CD4-positive, alpha-beta T cell treated with Interleukin-6 at 100 ng/mL for 8 hours (primary cell): ENCODE measurements around the gene OVOL2.
A peak's percentile ranks its signal among the peaks of the same experiment; 100 is the strongest.

Experiments used
- DNase-seq: peaks from one replicate; pipeline ENCODE4 v3.0.0-alpha.2; 2020; ENCODE audit warnings: mixed read lengths, low spot score

Gene OVOL2

DNA sequence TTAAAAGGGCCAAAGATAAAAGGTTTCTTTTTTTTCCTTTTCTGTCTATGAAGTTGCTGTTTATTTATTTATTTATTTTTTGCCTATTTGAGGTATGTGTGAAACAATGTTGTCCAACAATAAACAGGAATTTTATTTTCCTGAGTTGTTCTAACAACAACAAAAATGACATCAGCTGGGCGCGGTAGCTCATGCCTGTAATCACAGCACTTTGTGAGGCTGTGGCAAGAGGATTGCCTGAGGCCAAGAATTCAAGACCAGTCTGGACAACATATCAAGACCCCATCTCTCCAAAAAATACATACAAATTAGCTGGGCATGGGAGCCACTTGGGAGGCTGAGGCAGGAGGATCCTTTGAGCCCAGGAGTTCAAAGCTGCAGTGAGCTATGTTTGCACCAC is 44.8 kb downstream of the OVOL2 start:
- no peak for DNase-seq

DNA sequence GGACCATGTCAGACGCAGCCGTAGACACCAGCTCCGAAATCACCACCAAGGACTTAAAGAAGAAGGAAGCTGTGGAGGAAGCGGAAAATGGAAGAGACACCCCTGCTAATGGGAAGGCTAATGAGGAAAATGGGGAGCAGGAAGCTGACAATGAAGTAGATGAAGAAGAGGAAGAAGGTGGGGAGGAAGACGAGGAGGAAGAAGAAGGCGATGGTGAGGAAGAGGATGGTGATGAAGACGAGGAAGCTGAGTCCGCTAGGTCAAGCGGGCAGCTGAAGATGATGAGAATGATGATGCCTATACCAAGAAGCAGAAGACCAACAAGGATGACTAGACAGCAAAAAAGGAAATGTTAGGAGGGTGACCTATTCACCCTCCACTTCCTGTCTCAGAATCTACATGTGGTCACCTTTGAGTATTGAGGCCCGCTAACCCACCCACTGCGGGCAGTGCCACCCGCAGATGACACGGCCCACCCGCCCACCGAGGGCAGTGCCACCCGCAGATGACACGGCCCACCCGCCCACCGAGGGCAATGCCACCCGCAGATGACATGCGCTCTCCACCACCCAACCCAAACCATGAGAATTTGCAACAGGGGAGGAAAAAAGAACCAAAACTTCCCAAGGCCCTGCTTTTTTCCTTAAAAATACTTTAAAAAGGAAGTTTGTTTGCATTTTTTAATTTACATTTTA is 45.6 kb downstream of the OVOL2 start:
- DNase-seq: no peak

DNA sequence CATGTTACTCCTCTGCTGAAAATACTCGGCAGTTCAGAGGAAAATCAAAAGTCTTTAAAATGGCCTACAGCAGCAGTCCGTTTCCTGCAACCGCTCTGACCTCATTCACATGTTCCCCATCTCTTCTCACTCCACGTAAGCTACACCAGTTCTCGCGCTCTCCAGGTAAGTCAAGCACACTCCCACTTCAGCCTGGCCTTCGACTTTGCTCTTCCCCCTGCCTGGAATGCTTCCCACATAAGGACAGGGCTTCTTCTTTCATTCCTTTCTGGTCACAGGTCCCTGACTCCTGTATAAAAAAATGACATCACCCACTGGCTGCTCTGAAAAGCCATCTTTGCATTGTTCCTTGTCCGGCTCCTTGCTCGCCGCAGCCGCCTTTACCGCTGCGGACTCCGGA is 46.2 kb downstream of the OVOL2 start:
- no peak for DNase-seq

- DNase-seq: no peak
Observed at GRCh38 chr20:18009116-18009515, 48.6 kb downstream of the OVOL2 start.

- DNase-seq: no peak
Observed at GRCh38 chr20:18007534-18008292, 50.0 kb downstream of the OVOL2 start.

GRCh38 chr20:18006684-18007083 is 51.0 kb downstream of the OVOL2 start:
- no peak for DNase-seq

GRCh38 chr20:18005990-18006364 is 51.7 kb downstream of the OVOL2 start:
- no peak for DNase-seq

- DNase-seq: no peak
Observed at GRCh38 chr20:18005170-18005989, 52.3 kb downstream of the OVOL2 start.

DNA sequence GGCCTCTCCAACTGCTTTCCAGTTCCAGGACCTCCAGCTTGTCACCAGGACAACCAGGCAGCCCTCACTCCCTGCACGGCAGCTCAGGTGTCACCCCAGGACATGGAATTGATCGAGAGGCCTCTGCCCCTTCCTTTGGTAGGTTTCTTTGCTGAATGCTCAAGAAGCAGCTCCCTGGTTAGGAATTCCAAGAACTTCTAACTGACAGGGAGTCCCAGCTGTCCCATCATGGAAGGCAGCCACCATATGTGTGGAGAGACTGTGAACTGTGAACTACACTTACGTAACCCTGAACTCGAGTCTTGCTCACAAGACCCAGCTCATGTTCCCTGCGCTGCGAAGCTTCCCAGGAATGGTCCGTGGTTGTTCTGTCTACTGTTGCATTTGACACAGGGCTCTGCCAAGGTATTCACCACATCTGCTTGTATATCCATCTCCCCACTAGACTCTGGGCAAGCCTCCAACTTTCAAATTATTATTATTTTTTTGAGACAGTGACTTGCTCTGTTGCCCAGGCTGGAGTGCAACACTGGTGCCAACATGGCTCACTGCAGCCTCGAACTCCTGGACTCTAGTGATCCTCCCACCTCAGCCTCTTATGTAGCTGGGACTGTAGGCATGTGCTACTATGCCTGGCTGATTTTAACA is 53.2 kb downstream of the OVOL2 start:
- DNase-seq: no peak

DNA sequence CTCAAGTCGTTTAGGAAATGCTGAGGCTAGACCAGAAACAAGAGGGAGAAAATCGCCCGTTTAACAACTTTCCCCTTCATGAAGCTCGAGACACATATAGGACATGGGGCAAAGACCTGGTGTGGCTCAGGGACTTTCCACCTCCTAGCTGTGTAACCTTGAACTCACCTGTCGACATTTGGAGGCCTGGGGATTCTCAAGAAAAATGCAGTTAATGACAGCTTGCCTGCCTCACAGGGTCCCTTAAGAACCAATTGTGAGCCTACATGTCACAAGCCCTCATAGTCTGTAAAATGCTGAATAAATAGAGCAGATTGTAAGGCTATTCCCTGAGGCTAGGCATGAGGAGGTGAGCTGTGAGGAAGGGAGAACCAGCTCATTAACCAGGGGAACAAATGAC is 53.8 kb downstream of the OVOL2 start:
- no peak for DNase-seq

- no peak for DNase-seq
Observed at GRCh38 chr20:18001131-18001921, 56.4 kb downstream of the OVOL2 start.

DNA sequence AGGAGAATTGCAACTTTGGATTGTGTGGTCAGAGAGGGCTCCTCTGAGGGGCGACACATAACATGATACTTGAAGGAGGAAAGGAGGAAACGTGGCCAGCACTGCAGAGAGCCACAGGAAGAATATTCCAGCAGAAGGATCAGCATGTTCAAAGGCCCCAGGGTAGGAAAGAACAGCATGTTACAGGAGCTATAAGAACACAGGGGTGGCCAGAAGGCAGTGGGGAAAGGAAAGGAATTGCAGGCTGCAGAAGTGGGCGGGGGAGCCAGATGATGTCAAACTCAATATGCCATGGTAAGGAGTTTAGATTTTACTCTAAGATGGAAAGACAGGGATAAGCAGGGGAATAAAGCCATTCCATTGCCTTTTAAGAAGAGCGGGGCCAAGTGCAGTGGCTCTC is 58.1 kb downstream of the OVOL2 start:
- DNase-seq: no peak

DNA sequence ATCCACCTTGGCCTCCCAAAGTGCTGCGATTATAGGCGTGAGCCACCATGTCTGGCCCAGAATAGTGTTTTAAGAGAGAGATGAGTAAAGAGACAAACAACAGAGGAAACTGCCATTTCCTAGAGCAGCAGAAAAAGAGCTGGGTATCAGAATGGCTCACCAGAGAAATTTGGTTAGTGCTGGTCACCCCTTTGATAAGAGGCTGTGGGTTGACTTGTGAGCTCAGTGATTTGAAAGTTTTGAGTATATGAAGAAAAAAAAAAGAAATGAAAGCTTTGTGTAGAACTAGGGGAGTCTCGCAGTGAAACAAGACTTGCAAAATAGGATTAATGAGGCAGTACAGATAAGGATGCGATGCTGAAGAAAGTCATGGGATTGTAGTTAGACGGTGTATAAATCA is 59.3 kb downstream of the OVOL2 start:
- no peak for DNase-seq

GRCh38 chr20:17995967-17996819 is 61.5 kb downstream of the OVOL2 start:
- peak; percentile 54 for DNase-seq

DNA sequence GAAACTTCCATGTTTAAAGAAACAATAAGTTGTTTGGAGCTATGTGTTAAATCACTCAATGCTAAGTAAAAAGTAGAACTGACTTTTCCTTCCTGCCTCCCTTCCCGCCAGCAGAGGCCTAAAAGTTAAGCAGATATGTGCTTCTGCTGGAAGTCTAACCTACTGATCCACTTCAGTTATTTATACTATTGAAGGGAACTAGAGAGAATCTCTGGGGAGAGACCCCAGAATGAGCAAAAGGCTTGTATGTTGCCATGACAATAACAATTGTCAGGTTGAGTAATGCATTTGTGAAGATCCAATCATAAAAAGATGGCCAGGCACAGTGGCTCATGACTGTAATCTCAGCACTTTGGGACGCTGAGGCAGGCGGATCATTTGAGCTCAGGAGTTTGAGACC is 64.2 kb downstream of the OVOL2 start:
- DNase-seq: no peak

DNA sequence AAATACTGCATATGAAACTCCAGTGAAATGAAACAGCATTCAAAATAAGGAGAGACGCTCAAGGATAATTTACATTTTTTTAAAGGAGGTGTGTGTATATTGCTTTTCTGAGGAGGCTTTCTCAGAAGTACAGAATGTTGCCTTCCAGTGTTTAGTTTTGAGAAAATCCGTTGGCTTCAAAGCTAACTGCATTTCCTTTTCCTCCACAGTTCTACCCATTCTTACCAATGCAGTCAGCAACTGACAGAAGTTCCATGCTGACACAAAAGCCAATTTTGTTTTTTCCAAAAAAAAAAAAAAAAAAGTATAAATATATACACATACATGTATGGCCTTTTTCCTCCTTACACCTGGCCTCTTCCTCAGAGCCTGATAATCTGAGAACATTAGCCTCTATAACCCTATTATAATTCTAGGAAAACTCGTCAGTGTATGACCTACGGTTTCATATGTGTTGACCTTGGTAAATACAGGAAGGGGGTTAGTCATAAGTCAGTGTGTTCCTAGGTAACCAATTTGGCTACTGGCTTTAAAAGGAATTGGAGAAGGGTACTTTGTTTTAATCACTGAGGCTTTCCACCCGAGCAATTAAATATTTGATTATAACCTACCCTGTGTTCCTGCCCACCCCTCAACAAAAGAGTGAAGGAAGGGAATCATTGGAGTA is 64.7 kb downstream of the OVOL2 start:
- DNase-seq: no peak

DNA sequence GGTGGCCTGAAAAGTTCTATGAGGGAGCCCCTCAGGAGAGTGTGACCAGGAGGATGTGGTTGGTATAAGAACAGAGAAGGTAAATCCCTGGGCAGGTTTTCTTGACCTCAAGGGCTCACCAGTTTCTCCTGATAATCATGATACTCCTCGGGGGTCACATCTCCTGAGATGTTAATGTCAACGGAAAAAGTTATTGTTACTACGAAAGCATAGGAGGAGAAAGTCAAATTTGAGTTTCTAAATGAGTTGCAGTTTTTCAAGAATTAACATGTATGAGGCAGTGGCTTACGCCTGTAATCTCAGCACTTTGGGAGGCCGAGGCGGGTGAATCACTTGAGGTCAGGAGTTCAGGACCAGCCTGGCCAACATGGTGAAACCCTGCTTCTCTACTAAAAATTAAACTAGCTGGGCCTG is 65.5 kb downstream of the OVOL2 start:
- no peak for DNase-seq

DNA sequence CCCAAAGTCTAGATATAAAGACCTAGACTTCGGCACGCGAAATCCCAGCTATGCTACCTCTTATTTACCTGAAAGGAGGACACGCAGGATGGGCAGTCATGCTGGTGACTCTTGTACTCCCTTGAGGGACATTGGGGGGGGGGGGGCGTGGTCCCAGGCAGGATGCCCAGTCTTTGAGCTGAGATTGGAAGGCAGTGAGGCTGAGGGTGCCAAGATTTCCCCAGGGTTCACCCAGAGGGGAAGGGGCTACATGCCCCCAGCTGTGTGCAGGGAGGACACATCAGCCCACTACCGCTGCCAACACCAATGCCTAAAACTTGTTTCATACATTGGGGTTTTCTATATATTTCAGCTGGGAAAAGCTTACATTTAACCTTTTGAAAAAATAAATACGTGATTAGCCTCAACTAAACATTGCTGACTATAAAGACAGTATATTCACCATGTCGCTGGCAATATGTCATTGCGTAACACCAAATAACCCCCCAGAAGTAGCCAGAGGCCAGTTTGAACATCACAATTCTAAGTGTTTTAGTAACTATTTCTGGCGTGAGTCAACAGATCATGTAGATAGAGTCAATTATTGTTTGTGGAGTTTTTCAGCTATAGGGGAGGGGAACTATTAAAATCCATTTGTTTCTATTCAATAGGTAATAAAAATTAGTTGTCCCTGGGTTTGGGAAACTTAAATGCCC is 67.3 kb downstream of the OVOL2 start:
- no peak for DNase-seq

DNA sequence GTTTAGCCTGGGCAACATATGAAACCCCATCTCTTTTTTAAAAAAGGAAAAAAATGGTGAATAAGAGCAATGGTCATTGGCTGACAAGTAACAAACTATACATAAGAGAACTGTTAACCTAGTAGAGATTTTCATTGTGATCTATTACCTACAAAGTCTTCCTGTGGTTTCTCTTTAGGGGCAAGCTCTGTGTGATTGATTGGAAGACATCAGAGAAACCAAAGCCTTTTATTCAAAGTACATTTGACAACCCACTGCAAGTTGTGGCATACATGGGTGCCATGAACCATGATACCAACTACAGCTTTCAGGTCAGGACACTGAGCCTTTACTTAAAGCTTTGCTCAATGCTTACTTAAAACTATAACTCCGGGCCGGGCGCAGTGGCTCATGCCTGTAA is 69.7 kb downstream of the OVOL2 start:
- DNase-seq: no peak
